ENCODE measurements around the gene ACADM.

The ACADM gene

GRCh38 chr1:75786901-75787493 lies 62.5 kb downstream of the ACADM start:
- peak overlapping the region; percentile 65; the same call in 1 of the 2 replicates for H3K27ac ChIP-seq
- TF ChIP-seq CTCF (conservative IDR thresholded peaks at IDR 0.05) (no peak), ZFX (IDR thresholded peaks at IDR 0.05) (no peak)

- H3K27ac ChIP-seq, result peak overlapping the region; percentile 65; the same call in 1 of the 2 replicates
- no peak for TF ChIP-seq CTCF (conservative IDR thresholded peaks at IDR 0.05)
- no peak for TF ChIP-seq ZFX (IDR thresholded peaks at IDR 0.05)
Observed at GRCh38 chr1:75787524-75787923, 63.0 kb downstream of the ACADM start.

GRCh38 chr1:75789988-75790387 lies 65.5 kb downstream of the ACADM start:
- no peak overlapping the region for H3K27ac ChIP-seq
- no peak for TF ChIP-seq CTCF (conservative IDR thresholded peaks at IDR 0.05)
- TF ChIP-seq ZFX (IDR thresholded peaks at IDR 0.05), result no peak

GRCh38 chr1:75791022-75791421 lies 66.5 kb downstream of the ACADM start:
- TF ChIP-seq ZFX (IDR thresholded peaks at IDR 0.05) (no peak), CTCF (conservative IDR thresholded peaks at IDR 0.05) (no peak)
- H3K27ac ChIP-seq, result peak overlapping the region; percentile 46

GRCh38 chr1:75792091-75792490 lies 67.6 kb downstream of the ACADM start:
- H3K27ac ChIP-seq, result no peak overlapping the region

GRCh38 chr1:75794382-75794781 lies 69.9 kb downstream of the ACADM start:
- no peak overlapping the region for H3K27ac ChIP-seq
- TF ChIP-seq ZFX (IDR thresholded peaks at IDR 0.05), result no peak
- no peak for TF ChIP-seq CTCF (conservative IDR thresholded peaks at IDR 0.05)

More at GRCh38 chr1:75792091-75792490, 67.6 kb downstream of the ACADM start:
- TF ChIP-seq ZFX (IDR thresholded peaks at IDR 0.05) (no peak), CTCF (conservative IDR thresholded peaks at IDR 0.05) (no peak)

GRCh38 chr1:75795703-75796193 lies 71.2 kb downstream of the ACADM start:
- TF ChIP-seq ZFX (IDR thresholded peaks at IDR 0.05) (no peak), CTCF (conservative IDR thresholded peaks at IDR 0.05) (no peak)

More at GRCh38 chr1:75795703-75796193, 71.2 kb downstream of the ACADM start:
- H3K27ac ChIP-seq, result no peak overlapping the region

All from C4-2B (cell line).